NCI-H2196 (cell line): Measurements from ENCODE around the gene SERF1B.
"Not testable (repeated sequence)": the region's sequence is repeated elsewhere in the genome, so short reads cannot be mapped to it uniquely, and the experiment has no call there.

Experiments
- DNase-seq: peaks from one replicate; lab custom pipeline; 2025; ENCODE audit not compliant: unreplicated experiment; lab: John Stamatoyannopoulos, UW

SERF1B gene

DNA sequence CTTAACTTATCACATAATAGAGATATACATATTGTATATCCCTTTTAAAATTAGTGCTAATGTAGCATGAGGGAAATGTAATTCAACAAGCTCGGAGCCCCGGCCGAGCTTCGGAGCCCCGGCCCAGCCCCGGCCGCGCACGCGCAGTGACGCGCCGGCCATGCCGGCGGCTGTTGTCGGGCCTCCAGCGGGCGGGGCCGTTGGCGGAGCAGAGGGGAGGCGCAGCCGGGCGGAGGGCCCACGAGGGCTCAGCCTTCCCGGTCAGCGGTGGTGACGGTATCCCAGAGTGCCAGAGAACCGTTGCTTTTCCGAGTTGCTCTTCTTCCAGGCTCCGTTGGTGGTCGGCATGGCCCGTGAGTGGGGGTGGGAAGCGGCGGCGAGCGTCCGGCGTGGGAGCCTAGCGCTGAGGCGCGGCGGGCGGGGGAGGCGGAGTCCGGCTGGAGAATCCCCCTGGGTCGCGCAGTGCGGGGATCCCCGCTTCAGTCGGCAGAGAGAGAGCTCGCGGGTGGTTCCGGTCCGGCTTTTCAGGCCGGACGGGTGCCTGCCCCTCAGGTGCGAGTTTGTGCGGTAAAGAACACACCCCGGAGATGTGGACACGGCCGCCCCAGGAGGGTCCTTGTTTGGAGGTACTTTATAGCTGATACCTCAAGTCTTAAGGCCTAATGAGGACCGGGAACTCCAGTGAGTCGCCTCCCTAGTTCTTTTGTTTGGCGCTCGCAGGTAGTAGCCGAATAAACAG, at the start of gene SERF1B:
Gene SERF1B (plus strand): TSS at position 146 of the 739 bp plus-strand sequence. CDS start 201 bp downstream, at position 347.
- not testable (repeated sequence) for DNase-seq

DNA sequence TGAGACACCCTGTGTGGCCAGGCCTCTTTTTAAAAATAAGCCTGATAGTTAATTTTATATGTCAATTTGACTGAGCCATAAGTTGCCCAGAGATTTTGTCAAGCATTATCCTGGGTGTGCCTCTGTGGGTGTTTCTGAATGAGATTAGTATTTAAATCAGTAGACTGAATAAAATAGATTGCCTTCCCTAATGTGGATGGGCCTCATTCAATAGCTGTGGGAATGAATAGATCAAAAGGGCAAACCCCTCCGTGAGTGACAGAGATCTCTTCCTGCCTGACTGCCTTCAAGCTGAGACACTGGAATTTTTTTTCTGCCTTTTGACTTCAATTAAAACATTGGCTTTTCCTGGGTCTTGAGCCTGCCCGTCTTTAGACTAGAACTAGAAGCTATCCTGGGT, 33.3 kb upstream of the SERF1B start:
- DNase-seq: not testable (repeated sequence)

DNA sequence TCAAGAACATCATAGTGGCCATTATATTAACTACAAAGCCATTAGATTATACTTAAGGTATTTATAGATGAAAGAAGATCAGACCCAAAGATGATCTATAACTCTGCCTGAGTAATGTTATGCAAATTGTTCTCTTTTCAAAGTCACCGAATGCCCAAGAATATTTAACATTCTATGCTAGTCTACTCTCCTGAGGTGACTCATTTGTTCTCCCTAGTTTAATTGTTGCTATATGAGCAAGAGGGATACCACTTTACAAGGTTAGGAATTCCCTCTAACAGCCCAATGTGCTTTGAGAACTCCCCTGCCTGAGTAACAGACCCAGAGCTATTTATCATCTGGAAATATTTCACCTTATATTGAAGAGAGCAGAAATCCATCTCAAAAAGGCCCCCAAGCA, 29.5 kb upstream of the SERF1B start:
- not testable (repeated sequence) for DNase-seq

DNA sequence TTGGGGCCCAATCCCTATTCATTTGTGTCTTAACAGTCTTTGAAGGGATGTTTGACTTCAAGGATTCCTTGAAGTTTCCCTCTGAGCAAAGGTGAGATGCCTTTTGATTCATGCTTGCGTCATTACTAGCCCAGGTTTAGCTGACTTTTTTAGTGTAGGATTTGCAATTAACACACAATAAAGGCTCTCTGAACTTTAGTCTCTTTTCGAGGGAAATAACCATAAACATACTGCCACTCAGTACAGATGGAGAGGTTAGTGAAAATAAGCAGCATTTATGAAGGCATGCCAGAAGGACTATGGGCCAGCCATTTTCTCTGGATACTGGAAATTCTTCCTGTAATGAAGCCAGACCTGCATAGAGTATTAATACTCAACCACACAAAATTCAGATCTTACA, 4.4 kb upstream of the SERF1B start:
- DNase-seq: not testable (repeated sequence)

DNA sequence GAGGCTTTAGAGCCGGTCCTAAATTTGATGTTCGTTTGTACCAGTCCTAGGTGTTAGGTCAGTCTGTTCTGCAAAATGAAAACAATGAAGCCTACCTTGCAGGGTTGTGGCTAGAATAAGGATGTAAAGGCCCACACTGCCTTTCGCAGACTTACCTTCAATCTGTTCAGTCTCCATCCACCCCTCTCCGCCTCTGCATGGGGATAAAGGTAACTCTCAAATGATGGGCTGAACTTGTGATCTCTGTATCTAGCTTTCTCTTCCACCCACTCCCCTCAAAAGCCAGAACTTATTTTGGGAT, 744 bp downstream of the SERF1B start:
- not testable (repeated sequence) for DNase-seq

DNA sequence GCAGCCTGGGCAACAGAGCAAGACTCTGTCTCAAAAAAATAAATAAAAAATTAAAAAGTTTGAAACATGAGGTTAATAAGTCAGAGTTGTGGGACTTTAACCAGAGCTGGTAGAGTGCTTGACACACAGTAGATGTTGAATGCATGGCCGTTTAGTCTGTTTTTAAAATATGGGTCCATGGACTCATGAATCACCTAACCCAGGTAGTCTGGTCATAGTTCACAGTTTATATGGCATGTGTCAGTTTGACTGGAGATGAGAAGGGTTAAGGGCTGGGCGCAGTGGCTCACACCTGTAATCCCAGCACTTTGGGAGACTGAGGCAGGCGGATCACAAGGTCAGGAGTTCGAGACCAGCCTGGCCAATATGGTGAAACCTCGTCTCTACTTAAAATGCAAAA, 6.2 kb downstream of the SERF1B start:
- DNase-seq: not testable (repeated sequence)

DNA sequence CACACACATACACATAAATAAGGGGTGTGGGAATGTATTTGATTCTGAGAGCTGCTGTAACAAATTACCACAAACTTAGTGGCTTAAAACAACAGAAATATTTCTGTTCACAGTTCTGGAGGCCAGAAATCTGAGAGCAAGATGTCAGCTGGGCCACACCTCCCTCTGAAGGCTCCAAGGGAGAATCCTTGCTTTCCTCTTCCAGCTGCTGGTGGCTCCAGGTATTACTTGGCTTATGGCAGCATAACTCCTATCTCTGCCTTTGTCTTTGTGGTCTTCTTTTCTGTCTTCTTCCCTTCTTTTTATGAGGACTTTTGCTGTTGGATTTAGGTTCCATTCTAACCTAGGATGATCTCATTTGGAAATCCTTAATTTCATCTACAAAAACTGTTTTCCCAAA, 16.4 kb downstream of the SERF1B start:
- DNase-seq: not testable (repeated sequence)

DNA sequence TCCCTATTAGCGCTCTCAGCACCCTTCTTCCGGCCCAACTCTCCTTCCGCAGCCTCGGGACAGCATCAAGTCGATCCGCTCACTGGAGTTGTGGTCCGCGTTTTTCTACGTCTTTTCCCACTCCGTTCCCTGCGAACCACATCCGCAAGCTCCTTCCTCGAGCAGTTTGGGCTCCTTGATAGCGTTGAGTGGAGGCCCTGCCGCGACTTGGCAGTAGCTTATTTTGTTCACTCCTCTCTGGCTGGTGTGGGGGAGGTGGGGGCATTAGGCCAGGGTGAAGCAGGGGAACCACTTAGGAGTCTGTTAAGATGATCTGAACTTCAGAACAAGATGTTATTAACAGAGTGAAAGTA, 24.7 kb downstream of the SERF1B start:
- not testable (repeated sequence) for DNase-seq

DNA sequence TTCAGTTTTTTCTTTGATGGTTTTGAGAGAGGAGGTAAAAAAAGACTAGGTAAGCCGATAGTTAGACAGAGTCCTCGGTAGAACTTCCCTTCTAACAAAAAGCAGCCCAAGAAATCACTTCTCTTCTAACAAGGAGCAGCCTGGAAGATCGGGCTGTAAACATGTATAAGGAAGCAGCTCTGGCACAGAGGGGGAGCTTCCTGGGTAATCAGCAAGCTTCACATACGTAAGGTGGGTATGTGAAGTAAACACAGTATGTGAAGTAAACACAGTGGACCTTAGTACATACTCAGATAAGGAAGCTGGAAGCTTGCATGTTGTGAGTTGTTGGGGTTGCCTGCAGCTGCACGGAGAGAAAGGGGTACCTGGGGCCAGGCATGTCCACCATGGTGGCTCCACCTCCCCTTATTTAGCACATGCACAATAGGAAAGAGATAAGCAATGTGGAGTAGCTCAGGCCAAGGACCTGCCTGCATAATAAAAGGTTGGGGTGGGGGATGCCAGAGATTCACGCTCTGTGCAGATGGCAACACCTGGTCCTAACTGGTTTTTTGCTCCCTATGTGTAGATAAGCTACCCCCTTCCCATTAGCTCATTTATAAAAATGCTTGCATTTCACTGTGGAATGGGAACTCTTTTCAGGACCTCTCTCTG, 31.4 kb downstream of the SERF1B start:
- DNase-seq: not testable (repeated sequence)

DNA sequence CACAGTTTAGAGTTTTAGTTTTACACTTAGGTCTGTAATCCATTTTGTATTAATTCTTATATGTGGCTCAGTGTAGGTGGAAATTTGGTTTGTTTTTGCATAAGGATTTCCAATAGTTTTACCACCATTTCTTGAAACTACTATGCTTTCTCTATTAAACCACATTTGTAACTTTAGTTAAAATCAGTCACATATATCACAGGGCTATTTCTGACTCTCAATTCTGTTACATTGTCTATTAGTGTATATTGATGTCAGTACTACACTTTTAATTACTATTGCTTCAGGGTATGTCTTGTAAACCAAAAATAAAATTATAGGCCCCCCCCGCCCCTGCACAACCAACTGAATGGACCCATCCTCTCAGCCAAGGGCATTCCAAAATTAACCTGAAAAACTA, 32.1 kb downstream of the SERF1B start:
- DNase-seq: not testable (repeated sequence)

DNA sequence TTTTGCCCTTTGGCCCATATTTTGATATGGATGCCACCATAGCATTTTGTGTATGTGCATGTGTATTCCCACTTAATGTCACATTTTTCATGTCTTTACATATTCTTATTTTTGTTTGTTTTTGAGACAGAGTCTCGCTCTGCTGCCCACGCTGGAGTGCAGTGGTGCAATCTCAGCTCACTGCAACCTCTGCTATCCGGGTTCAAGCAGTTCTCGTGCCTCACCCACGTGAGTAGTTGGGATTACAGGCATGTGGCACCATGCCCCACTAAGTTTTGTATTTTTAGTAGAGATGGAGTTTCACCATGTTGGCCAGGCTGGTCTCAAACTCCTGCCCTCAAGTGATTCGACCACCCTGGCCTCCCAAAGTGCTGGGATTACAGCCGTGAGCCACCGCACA, 52.6 kb downstream of the SERF1B start:
- DNase-seq: not testable (repeated sequence)

DNA sequence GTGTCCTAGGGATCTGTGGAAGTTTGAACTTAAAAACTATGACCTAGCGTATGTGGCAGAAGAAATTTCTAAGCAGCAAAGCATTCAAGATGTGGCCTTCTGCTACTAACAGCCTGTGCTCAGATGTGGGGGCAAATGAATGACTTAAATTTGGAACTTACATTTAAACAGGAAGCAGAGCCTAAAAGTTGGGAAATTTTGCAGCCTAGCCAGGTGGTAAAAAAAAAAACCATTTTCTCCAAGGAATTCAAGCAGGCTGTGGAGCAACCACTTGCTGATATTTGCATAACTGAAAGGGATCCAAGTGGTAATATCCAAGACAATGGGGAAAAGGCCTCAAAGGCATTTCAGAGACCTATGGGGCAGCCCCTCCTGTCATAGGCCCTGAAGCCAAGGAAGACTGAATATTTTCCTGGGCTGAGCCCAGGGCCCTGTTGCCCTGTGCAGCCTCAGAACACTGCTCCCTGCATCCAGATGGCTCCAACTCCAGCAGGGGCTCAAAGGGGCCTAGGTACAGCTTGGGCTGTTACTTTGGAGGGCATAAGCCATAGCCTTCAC, 63.9 kb downstream of the SERF1B start:
- DNase-seq: not testable (repeated sequence)

DNA sequence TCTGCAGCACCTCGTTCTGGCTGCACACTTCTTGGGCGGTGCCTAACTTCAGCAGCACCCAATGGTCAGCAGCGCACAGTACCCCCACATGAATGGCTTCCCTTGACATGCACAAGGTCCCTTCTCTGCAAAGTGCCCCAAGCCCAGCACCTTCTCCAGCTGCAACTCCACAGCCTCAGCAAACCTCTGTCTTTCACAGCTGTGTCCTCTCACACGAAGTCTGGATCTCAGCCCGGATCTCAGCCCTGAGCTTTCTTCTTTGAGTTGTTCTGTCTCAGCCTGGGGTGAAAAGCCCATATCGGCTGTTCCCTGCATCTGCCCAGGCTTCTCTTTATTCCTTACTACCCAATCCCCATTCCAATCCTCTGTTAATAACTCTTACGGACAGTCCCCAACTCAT, 66.7 kb downstream of the SERF1B start:
- not testable (repeated sequence) for DNase-seq
